Smooth muscle cell (in vitro differentiated cells): Measurements from ENCODE around the gene OR9G1. TPM values are rescaled to one million over a fixed set of nuclear protein-coding genes. Genes with fewer than 3 reads are reported as not detected.
"Not testable (repeated sequence)": the region's sequence is repeated elsewhere in the genome, so short reads cannot be mapped to it uniquely, and the experiment has no call there.

Experiments used
- DNase-seq: peaks from one replicate; lab custom pipeline; 2025; ENCODE audit not compliant: unreplicated experiment; lab: John Stamatoyannopoulos, UW
- H2AFZ ChIP-seq: fragments of 200-600 bp; sonication (generic); 2 replicates; pipeline ENCODE4 v1.6.0; 2016; ENCODE audit warnings: antibody characterized with exemption, low read depth, mild to moderate bottlenecking
- H3F3A ChIP-seq: fragments of 200-600 bp; sonication (generic); 2 replicates; pipeline ENCODE4 v1.6.0; 2017; ENCODE audit warnings: antibody characterized with exemption, low read depth
- H3K27ac ChIP-seq: fragments of 200-600 bp; sonication (generic); 2 replicates; pipeline ENCODE4 v1.5.1; 2016; ENCODE audit warnings: low read depth, mild to moderate bottlenecking
- H3K27me3 ChIP-seq: fragments of 200-600 bp; sonication (generic); 2 replicates; pipeline ENCODE4 v1.6.1; 2016; ENCODE audit warnings: low read depth, mild to moderate bottlenecking
- H3K36me3 ChIP-seq: fragments of 200-600 bp; sonication (generic); 2 replicates; pipeline ENCODE4 v1.5.1; 2016; ENCODE audit warnings: low read depth
- H3K4me1 ChIP-seq: fragments of 200-600 bp; sonication (generic); 2 replicates; pipeline ENCODE4 v1.5.1; 2016; ENCODE audit warnings: low read depth
- H3K4me2 ChIP-seq: fragments of 200-600 bp; sonication (generic); 2 replicates; pipeline ENCODE4 v1.6.0; 2016; ENCODE audit warnings: mild to moderate bottlenecking
- H3K4me3 ChIP-seq: fragments of 200-600 bp; sonication (generic); 2 replicates; pipeline ENCODE4 v1.5.1; 2016; ENCODE audit warnings: mild to moderate bottlenecking
- H3K79me2 ChIP-seq: fragments of 200-600 bp; sonication (generic); 2 replicates; pipeline ENCODE4 v1.6.0; 2016; ENCODE audit warnings: low read depth, mild to moderate bottlenecking
- H3K9ac ChIP-seq: fragments of 200-600 bp; sonication (generic); 2 replicates; pipeline ENCODE4 v1.6.0; 2016; ENCODE audit warnings: low read depth
- H3K9me3 ChIP-seq: fragments of 200-600 bp; sonication (generic); replicated peaks from 2 replicates; pipeline ENCODE4 v1.5.1; 2016; ENCODE audit warnings: low read depth
- H4K20me1 ChIP-seq: fragments of 200-600 bp; sonication (generic); 2 replicates; pipeline ENCODE4 v1.6.0; 2016; ENCODE audit warnings: low read depth
- WGBS: methylation state at CpG from one replicate; pipeline ENCODE4 v1.1.7; 2016; ENCODE audit warnings: low lambda C conversion rate; 5-methylcytosine and 5-hydroxymethylcytosine counted together
- polyA plus RNA-seq: library from polyadenylated mRNA; unstranded; fragments of >200 nt; fragmentation: Nextera tagmentation; extraction: Ambion mirVana; gene quantifications from 2 replicates; pipeline ENCODE4 v1.2.1, GENCODE V29; 2016
- total RNA-seq: library from RNA; depleted of rRNA; stranded (reverse); fragments of >200 nt; gene quantifications from 2 replicates; pipeline ENCODE4 v1.2.3, GENCODE V29; 2014
- TF ChIP-seq, protein P1 (sequence below): fragments of 200-600 bp; sonication (generic); IDR thresholded peaks from 2 replicates; pipeline ENCODE4 v1.5.1; 2017; ENCODE audit warnings: borderline replicate concordance, mild to moderate bottlenecking, antibody characterized with exemption; ENCODE audit not compliant: insufficient read depth, poor library complexity, severe bottlenecking

The OR9G1 gene
- total and polyA plus RNA-seq, 2 experiments from 2014 or later, result not detected

GRCh38 chr11:56688554-56689100, 10.3 kb upstream of the OR9G1 start:
- no peaks in the 10 kb centered on the region for H3K9me3 ChIP-seq
- H3K9ac ChIP-seq, result no peak overlapping the region
- no peak for DNase-seq
- TF ChIP-seq, protein P1, sequence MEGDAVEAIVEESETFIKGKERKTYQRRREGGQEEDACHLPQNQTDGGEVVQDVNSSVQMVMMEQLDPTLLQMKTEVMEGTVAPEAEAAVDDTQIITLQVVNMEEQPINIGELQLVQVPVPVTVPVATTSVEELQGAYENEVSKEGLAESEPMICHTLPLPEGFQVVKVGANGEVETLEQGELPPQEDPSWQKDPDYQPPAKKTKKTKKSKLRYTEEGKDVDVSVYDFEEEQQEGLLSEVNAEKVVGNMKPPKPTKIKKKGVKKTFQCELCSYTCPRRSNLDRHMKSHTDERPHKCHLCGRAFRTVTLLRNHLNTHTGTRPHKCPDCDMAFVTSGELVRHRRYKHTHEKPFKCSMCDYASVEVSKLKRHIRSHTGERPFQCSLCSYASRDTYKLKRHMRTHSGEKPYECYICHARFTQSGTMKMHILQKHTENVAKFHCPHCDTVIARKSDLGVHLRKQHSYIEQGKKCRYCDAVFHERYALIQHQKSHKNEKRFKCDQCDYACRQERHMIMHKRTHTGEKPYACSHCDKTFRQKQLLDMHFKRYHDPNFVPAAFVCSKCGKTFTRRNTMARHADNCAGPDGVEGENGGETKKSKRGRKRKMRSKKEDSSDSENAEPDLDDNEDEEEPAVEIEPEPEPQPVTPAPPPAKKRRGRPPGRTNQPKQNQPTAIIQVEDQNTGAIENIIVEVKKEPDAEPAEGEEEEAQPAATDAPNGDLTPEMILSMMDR, result no peak
- no peaks in the 10 kb centered on the region for H4K20me1 ChIP-seq
- H2AFZ ChIP-seq, result no peak overlapping the region
- H3K36me3 ChIP-seq, result no peaks in the 10 kb centered on the region
- no peak overlapping the region for H3K4me2 ChIP-seq
- H3K4me3 ChIP-seq, result no peak overlapping the region
- H3K4me1 ChIP-seq, result no peaks in the 10 kb centered on the region
- no peaks in the 10 kb centered on the region for H3F3A ChIP-seq
- no peak overlapping the region for H3K27ac ChIP-seq
- H3K27me3 ChIP-seq, result no peaks in the 10 kb centered on the region
- WGBS, result 89% methylated on average over 1 of the region's 1 CpG
- no peaks in the 10 kb centered on the region for H3K79me2 ChIP-seq

GRCh38 chr11:56691179-56691578, 7.7 kb upstream of the OR9G1 start:
- not testable (repeated sequence) for H3K4me2 ChIP-seq, H3K36me3 ChIP-seq, H3K4me1 ChIP-seq, H3K9ac ChIP-seq, H3K4me3 ChIP-seq, H3K27ac ChIP-seq, H4K20me1 ChIP-seq, H3K27me3 ChIP-seq, DNase-seq, H3K79me2 ChIP-seq, H3F3A ChIP-seq, H2AFZ ChIP-seq, H3K9me3 ChIP-seq
- WGBS, result 89% methylated on average over 3 of the region's 3 CpGs

- TF ChIP-seq, protein P1, result no peak
- no peaks in the 10 kb centered on the region for H3K4me1 ChIP-seq
- no peaks in the 10 kb centered on the region for H4K20me1 ChIP-seq
- H3K4me2 ChIP-seq, result no peak overlapping the region
- no peaks in the 10 kb centered on the region for H3K27me3 ChIP-seq
- no peaks in the 10 kb centered on the region for H3K79me2 ChIP-seq
- no peak overlapping the region for H2AFZ ChIP-seq
- H3K4me3 ChIP-seq, result no peak overlapping the region
- no peaks in the 10 kb centered on the region for H3F3A ChIP-seq
- H3K36me3 ChIP-seq, result no peaks in the 10 kb centered on the region
- H3K9me3 ChIP-seq, result no peaks in the 10 kb centered on the region
- H3K9ac ChIP-seq, result no peak overlapping the region
- no peak for DNase-seq
- 90% methylated on average over 2 of the region's 2 CpGs for WGBS
- H3K27ac ChIP-seq, result no peak overlapping the region
These were observed 5.5 kb upstream of the OR9G1 start for GRCh38 chr11:56693428-56693827.

DNA sequence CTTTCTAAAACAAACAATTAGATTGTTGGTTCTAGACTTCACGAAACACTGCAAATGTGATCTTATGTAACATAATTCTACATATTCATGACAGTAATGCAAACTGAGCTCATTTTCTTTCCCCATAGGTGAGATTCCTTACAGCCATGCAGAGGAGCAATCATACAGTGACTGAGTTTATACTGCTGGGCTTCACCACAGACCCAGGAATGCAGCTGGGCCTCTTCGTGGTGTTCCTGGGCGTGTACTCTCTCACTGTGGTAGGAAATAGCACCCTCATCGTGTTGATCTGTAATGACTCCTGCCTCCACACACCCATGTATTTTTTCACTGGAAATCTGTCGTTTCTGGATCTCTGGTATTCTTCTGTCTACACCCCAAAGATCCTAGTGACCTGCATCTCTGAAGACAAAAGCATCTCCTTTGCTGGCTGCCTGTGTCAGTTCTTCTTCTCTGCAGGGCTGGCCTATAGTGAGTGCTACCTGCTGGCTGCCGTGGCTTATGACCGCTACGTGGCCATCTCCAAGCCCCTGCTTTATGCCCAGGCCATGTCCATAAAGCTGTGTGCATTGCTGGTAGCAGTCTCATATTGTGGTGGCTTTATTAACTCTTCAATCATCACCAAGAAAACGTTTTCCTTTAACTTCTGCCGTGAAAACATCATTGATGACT, 1.5 kb downstream of the OR9G1 start:
- H3K9ac ChIP-seq, result no peak overlapping the region
- no peaks in the 10 kb centered on the region for H3K27me3 ChIP-seq
- no peaks in the 10 kb centered on the region for H3K36me3 ChIP-seq
- no peaks in the 10 kb centered on the region for H3K9me3 ChIP-seq
- H3K4me1 ChIP-seq, result no peaks in the 10 kb centered on the region
- TF ChIP-seq, protein P1, result no peak
- 64% methylated on average over 10 of the region's 10 CpGs for WGBS
- H3K27ac ChIP-seq, result no peak overlapping the region
- H3K4me2 ChIP-seq, result no peak overlapping the region
- no peaks in the 10 kb centered on the region for H3K79me2 ChIP-seq
- no peak overlapping the region for H3K4me3 ChIP-seq
- no peak overlapping the region for H2AFZ ChIP-seq
- DNase-seq, result no peak
- H4K20me1 ChIP-seq, result no peaks in the 10 kb centered on the region
- no peaks in the 10 kb centered on the region for H3F3A ChIP-seq
